Measurements from ENCODE around the gene PIWIL1.

The PIWIL1 gene

GRCh38 chr12:130336723-130337487 lies 782 bp upstream of the PIWIL1 start:
- no peak for DNase-seq (ENCODE audit: low read depth in 1 of 2, low spot score in 1 of 2)

- DNase-seq (ENCODE audit: low read depth in 1 of 2, low spot score in 1 of 2), result no peak
Observed at GRCh38 chr12:130338794-130339601, 1.3 kb downstream of the PIWIL1 start.

DNA sequence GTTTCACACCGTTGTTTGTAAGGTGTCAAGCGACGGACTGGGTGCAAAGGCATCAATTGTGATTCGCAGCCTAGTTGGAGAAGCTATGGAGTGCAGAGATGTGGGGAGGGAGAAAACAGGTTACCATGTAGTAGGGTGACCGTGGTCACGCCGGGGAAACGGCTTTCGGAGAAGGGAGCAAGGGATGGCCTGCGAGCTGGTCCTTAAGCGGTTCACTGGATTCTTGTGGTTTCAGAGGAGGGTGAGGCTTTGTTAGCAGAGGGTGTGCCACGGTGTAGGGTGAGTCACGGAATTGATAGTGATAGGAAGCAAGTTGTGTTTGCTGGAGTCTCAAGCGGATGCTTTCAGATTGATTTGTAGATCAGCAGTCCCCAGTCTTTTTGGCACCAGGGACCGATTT lies 2.3 kb downstream of the PIWIL1 start:
- DNase-seq (ENCODE audit: low read depth in 1 of 2, low spot score in 1 of 2), result no peak

- DNase-seq (ENCODE audit: low read depth in 1 of 2, low spot score in 1 of 2), result no peak
Observed at GRCh38 chr12:130342442-130342841, 4.8 kb downstream of the PIWIL1 start.

GRCh38 chr12:130342842-130343241 lies 5.2 kb downstream of the PIWIL1 start:
- DNase-seq (ENCODE audit: low read depth in 1 of 2, low spot score in 1 of 2), result no peak

GRCh38 chr12:130344529-130344928 lies 6.8 kb downstream of the PIWIL1 start:
- no peak for DNase-seq (ENCODE audit: low read depth in 1 of 2, low spot score in 1 of 2)

DNA sequence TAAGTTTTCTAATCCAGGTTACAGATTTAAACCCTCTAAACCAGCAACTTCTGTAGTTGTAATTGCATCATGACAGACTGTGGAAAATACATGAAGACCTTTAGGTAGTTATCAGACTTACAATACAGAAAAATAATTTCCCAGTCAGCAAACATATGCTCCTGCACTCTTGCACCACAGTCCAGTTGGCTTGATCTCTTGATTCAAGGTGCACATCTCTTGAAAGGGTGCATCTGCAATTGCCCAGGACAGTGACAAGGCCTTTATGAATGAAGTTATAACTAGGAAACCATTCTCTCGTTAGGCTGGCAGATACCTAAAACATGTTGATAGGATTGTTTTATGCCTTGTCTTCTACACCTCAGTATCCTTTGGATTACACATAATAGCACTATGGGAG lies 7.6 kb downstream of the PIWIL1 start:
- DNase-seq (ENCODE audit: low read depth in 1 of 2, low spot score in 1 of 2), result no peak

DNA sequence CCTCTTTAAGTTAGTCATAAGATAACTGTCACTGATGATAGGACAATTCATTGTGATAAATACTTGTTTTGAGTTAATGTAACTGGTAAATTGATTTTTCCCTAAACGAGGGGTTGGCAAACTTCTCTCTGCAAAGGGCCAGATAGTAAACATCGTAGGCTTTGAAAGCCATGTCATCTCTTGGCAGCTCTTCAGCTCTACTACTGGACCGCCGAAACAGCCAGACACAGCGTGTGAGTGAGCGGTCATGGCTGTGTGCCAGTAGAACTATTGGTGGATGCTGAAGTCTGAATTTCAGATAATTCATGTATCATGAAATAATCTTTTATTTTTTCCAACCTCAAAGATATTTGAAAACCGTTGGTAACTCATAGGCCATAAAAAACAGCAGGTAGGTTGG lies 9.9 kb downstream of the PIWIL1 start:
- DNase-seq (ENCODE audit: low read depth in 1 of 2, low spot score in 1 of 2), result no peak

- no peak for DNase-seq (ENCODE audit: low read depth in 1 of 2, low spot score in 1 of 2)
Observed at GRCh38 chr12:130350715-130351114, 13.0 kb downstream of the PIWIL1 start.

DNA sequence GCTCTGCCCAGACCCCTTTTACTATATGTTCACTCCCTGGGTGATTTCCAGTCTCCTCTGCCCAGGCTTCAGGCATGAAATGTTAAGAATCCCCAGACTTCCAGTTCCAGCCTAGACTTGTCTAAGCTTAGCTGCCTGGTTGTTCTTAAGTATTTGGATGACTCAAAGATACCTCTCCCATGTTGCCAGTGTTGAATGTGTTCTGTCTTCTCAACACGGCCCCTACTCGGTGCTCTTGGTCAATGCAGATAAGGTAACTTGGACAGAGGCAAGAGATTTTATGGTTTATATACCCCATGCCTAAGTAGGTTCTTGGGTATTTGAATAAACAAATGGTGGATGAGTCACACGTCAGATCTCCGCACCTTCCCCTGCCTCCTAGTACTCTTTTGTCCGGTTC lies 13.6 kb downstream of the PIWIL1 start:
- DNase-seq (ENCODE audit: low read depth in 1 of 2, low spot score in 1 of 2), result no peak

DNA sequence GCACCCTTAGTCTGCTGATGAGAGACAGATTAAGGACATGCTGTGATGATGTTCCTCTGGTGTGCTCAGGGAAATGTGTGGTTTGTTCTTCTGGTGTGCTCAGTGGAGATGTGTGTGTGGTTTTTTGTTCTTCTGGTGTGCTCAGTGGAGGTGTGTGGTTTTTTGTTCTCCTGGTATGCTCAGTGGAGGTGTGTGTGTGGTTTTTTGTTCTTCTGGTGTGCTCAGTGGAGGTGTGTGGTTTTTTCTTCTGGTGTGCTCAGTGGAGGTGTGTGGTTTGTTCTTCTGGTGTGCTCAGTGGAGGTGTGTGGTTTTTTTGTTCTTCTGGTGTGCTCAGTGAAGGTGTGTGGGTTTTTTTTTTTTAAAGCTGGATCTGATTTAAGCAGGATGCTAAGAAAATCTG lies 15.4 kb downstream of the PIWIL1 start:
- no peak for DNase-seq (ENCODE audit: low read depth in 1 of 2, low spot score in 1 of 2)

DNA sequence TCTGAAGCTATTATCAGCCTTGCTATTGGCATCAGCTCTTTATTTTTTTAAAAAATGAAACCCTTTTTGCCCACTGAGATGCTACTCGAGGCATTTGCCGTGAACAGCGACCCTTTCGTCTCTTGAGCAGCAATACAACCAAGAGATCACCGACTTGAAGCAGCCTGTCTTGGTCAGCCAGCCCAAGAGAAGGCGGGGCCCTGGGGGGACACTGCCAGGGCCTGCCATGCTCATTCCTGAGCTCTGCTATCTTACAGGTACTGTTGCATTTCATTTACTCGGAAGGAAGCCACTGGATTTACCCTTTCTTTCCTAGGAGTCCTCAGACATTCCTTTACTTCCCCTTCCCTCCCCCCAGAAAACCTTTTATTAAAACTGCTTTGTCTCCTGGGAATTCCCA lies 16.7 kb downstream of the PIWIL1 start:
- no peak for DNase-seq (ENCODE audit: low read depth in 1 of 2, low spot score in 1 of 2)

- DNase-seq (ENCODE audit: low read depth in 1 of 2, low spot score in 1 of 2), result no peak
Observed at GRCh38 chr12:130356222-130356621, 18.5 kb downstream of the PIWIL1 start.

DNA sequence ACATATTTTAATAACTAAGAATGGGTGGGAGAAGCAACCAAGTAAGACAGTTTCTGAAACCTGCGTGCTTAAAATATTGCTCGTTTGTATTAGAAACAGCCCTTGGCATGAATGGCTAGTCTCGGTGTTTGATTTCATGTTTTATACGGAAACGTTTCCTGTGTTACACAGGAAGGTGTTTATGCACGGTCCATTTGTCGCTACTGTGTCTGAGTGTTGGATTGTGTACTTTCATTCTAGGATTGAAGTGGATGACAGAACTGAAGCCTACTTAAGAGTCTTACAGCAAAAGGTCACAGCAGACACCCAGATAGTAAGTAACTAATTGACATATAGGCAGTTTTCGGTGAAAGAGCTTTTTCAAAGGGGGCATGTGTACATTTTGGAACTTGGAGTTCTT lies 19.6 kb downstream of the PIWIL1 start:
- DNase-seq (ENCODE audit: low read depth in 1 of 2, low spot score in 1 of 2), result no peak

DNA sequence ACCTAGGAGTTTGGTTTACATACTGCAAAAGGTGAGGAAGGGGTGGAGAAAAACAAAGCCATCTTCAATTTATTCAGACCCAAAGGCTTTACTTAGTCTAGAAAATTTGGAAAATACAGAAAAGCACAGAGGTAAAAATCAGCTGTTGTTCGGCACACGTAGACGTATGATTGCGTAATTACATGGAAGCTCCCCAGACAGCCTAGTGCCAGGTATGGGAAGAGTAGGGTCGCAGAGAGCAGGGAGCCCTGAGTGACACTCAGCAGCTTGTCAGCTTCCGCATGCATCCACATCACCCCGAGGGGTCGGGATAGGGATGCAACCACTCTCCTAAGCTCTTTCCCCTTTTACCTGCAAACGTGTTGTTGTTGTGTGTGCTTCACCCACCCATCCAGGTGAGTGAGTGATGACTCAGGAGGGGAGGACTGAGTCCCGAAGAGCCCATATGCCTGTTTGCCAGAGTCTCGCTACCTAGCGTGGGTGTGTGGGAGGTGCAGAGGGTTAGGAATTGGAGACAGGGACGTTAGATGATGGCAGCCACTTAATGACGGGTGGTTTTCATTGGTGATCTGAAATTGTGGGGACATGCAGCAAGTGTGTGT lies 20.1 kb downstream of the PIWIL1 start:
- no peak for DNase-seq (ENCODE audit: low read depth in 1 of 2, low spot score in 1 of 2)

- DNase-seq (ENCODE audit: low read depth in 1 of 2, low spot score in 1 of 2), result no peak
Observed at GRCh38 chr12:130362060-130362459, 24.4 kb downstream of the PIWIL1 start.

- no peak for DNase-seq (ENCODE audit: low read depth in 1 of 2, low spot score in 1 of 2)
Observed at GRCh38 chr12:130364578-130364977, 26.9 kb downstream of the PIWIL1 start.

DNA sequence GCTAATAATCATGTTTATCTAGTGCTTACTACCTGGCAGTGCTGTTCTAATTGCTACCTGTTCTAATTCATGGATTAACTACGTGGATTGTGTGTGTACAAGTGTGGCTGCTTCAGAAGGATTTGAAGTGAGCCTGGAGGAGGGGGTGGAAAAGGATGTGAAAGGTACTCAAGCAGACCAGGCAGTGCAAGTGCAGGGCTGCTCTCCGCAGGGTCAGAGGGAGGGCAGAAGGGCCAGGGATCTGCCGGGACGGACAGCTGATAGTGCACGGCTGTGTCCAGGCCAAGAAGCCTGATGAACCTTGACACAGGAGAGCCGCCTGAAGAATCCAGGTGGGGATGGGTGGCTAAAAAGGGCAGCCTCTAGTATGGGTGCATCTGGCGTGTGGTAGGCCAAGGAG lies 28.5 kb downstream of the PIWIL1 start:
- no peak for DNase-seq (ENCODE audit: low read depth in 1 of 2, low spot score in 1 of 2)

GRCh38 chr12:130367003-130367402 lies 29.3 kb downstream of the PIWIL1 start:
- no peak for DNase-seq (ENCODE audit: low read depth in 1 of 2, low spot score in 1 of 2)

DNA sequence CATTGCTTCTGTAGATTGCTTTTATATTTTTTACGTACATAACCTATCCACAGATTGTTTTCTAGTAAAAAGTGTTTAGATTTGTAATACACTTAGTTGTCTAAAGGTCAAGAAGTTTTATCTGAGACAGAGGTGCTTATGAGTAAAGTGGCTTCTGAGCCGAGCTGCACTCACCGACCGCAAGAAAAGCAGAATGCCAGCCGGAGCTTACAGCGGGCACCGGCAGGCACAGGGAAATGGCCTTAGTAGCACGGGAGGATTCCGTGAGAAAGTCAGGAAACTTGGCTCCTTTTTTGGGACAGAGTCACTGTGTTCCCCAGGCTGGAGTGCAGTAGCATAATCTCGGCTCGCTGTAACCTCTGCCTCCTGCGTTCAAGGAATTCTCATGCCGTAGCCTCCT lies 29.8 kb downstream of the PIWIL1 start:
- no peak for DNase-seq (ENCODE audit: low read depth in 1 of 2, low spot score in 1 of 2)

DNA sequence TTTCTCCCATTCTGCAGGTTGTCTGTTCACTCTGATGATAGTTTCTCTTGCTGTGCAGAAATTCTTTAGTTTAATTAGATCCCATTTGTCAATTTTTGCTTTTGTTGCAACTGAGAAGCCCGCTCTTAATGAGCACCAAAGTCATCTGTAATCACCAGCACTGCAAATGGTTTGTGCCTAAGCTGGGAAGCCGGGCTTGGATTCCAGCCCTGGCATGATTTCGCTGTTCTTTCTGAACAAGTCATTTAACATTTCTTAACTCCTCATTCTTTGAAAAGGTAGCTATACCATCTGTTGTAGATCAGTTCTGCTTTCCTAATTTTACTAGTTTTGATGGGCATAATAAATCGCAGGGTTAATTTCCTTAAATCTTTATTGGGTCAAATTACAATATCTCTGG lies 32.1 kb downstream of the PIWIL1 start:
- DNase-seq (ENCODE audit: low read depth in 1 of 2, low spot score in 1 of 2), result no peak

DNA sequence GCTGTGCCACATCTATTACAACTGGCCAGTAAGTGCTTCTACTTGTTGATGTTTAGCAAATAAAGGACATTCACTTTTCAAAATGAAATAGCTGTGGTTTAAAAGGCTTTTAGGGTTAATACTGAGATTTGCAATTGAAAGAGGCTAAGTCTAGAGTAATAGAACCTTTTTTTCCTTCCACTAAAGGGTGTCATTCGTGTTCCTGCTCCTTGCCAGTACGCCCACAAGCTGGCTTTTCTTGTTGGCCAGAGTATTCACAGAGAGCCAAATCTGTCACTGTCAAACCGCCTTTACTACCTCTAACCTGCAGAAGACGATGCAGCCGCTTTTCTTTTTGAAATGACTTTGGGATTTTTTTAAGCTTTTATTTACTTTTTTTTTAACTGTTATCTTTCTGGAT lies 33.6 kb downstream of the PIWIL1 start:
- no peak for DNase-seq (ENCODE audit: low read depth in 1 of 2, low spot score in 1 of 2)

Data from activated T-helper 1 cell treated with anti-CD3 and anti-CD28 coated beads, Interleukin-2, amount 50 U/mL, for 16 hours (primary cell).